HL-60 (cell line): ENCODE results near the gene TTC9.

Experiments used
- SPI1 ChIP-seq: IDR thresholded peaks from 2 replicates; pipeline ENCODE4 v1.6.1; 2012; ENCODE audit warnings: low read depth, mild to moderate bottlenecking, borderline replicate concordance
- TF ChIP-seq, protein P1 (sequence below): IDR thresholded peaks from one replicate; pipeline ENCODE4 v1.5.1; 2011; ENCODE audit warnings: low read length, control low read depth, inconsistent platforms; ENCODE audit not compliant: insufficient read depth
- TF ChIP-seq, protein P2 (sequence below): IDR thresholded peaks from 2 replicates; pipeline ENCODE4 v1.6.1; 2012; ENCODE audit warnings: low read depth; ENCODE audit not compliant: insufficient replicate concordance

DNA sequence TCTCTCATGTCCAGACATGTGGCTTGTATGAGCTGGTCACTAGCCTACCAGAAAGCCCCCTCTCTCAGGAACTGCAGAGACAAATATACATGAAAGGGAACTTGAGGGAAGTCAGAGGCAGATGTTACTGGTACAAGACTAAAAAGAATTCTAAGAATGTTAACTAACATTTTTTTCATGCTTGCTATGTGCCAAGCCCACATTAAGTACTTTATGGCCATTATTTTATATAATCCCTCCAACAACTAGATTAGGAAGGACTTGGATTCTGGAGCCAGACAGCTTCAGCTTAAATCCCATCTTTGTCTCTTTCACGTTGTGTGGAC lies 24.6 kb downstream of the TTC9 start:
- TF ChIP-seq, protein P1, sequence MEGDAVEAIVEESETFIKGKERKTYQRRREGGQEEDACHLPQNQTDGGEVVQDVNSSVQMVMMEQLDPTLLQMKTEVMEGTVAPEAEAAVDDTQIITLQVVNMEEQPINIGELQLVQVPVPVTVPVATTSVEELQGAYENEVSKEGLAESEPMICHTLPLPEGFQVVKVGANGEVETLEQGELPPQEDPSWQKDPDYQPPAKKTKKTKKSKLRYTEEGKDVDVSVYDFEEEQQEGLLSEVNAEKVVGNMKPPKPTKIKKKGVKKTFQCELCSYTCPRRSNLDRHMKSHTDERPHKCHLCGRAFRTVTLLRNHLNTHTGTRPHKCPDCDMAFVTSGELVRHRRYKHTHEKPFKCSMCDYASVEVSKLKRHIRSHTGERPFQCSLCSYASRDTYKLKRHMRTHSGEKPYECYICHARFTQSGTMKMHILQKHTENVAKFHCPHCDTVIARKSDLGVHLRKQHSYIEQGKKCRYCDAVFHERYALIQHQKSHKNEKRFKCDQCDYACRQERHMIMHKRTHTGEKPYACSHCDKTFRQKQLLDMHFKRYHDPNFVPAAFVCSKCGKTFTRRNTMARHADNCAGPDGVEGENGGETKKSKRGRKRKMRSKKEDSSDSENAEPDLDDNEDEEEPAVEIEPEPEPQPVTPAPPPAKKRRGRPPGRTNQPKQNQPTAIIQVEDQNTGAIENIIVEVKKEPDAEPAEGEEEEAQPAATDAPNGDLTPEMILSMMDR = no peak
- TF ChIP-seq SPI1 = no peak
- TF ChIP-seq, protein P2, sequence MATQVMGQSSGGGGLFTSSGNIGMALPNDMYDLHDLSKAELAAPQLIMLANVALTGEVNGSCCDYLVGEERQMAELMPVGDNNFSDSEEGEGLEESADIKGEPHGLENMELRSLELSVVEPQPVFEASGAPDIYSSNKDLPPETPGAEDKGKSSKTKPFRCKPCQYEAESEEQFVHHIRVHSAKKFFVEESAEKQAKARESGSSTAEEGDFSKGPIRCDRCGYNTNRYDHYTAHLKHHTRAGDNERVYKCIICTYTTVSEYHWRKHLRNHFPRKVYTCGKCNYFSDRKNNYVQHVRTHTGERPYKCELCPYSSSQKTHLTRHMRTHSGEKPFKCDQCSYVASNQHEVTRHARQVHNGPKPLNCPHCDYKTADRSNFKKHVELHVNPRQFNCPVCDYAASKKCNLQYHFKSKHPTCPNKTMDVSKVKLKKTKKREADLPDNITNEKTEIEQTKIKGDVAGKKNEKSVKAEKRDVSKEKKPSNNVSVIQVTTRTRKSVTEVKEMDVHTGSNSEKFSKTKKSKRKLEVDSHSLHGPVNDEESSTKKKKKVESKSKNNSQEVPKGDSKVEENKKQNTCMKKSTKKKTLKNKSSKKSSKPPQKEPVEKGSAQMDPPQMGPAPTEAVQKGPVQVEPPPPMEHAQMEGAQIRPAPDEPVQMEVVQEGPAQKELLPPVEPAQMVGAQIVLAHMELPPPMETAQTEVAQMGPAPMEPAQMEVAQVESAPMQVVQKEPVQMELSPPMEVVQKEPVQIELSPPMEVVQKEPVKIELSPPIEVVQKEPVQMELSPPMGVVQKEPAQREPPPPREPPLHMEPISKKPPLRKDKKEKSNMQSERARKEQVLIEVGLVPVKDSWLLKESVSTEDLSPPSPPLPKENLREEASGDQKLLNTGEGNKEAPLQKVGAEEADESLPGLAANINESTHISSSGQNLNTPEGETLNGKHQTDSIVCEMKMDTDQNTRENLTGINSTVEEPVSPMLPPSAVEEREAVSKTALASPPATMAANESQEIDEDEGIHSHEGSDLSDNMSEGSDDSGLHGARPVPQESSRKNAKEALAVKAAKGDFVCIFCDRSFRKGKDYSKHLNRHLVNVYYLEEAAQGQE = no peak
